HepG2 (cell line): Measurements from ENCODE around the gene EMC9. TPM values are rescaled to one million over a fixed set of nuclear protein-coding genes. Genes with fewer than 3 reads are reported as not detected.

Experiments
- AGO2 ChIP-seq: fragments of 200-400 bp; formaldehyde crosslinking; optimal IDR thresholded peaks from 2 replicates; pipeline ENCODE3; 2017; ENCODE audit warnings: mild to moderate bottlenecking, low read depth, low read length, moderate library complexity
- ARID2 ChIP-seq: sonication (generic); formaldehyde crosslinking; IDR thresholded peaks from 2 replicates; pipeline ENCODE4 v1.8.1; 2022; ENCODE audit warnings: mild to moderate bottlenecking, missing genetic modification reagents, borderline replicate concordance
- BHLHE40 ChIP-seq: IDR thresholded peaks from 2 replicates; pipeline ENCODE4 v1.6.1; 2011; ENCODE audit warnings: low read length, improper control_type of control experiment
- GABPB1 ChIP-seq: IDR thresholded peaks from 2 replicates; pipeline ENCODE4 v1.6.1; 2016; ENCODE audit warnings: mild to moderate bottlenecking, missing genetic modification reagents, moderate library complexity, missing compliant biosample characterization
- HOXA7 ChIP-seq: sonication (generic); formaldehyde crosslinking; IDR thresholded peaks from 2 replicates; pipeline ENCODE4 v1.8.1; 2022; ENCODE audit warnings: mild to moderate bottlenecking, missing genetic modification reagents, moderate library complexity
- KDM4B ChIP-seq: sonication (generic); formaldehyde crosslinking; IDR thresholded peaks from 2 replicates; pipeline ENCODE4 v1.4.0; 2020; ENCODE audit warnings: missing genetic modification reagents
- MAFK ChIP-seq, 2 experiments: IDR thresholded peaks in 1 of 2; conservative IDR thresholded peaks in 1 of 2; 2 replicates each; pipeline ENCODE4 v1.6.1; 2011; ENCODE audit warnings: improper control_type of control experiment in 2 of 2, low read length in 2 of 2
- NAIF1 ChIP-seq: sonication (generic); formaldehyde crosslinking; IDR thresholded peaks from 2 replicates; pipeline ENCODE4 v1.5.0; 2020; ENCODE audit warnings: mild to moderate bottlenecking, missing genetic modification reagents, borderline replicate concordance
- NCOR1 ChIP-seq: fragments of 200-600 bp; sonication (generic); IDR thresholded peaks from 2 replicates; pipeline ENCODE4 v1.7.0; 2017; ENCODE audit warnings: antibody characterized with exemption, low read length, borderline replicate concordance
- NFYC ChIP-seq: IDR thresholded peaks from 2 replicates; pipeline ENCODE4 v1.6.1; 2016; ENCODE audit warnings: missing genetic modification reagents, missing compliant biosample characterization
- SIN3B ChIP-seq: fragments of 150-350 bp; IDR thresholded peaks from 2 replicates; pipeline ENCODE4 v1.6.1; 2014; ENCODE audit warnings: low read length
- TBL1XR1 ChIP-seq: fragments of 150-350 bp; IDR thresholded peaks from 2 replicates; pipeline ENCODE4 v1.6.1; 2014; ENCODE audit warnings: borderline replicate concordance, low read length; ENCODE audit not compliant: partially characterized antibody
- ZNF547 ChIP-seq: sonication (generic); formaldehyde crosslinking; IDR thresholded peaks from 2 replicates; pipeline ENCODE4 v1.5.1; 2020; ENCODE audit warnings: mild to moderate bottlenecking, missing genetic modification reagents
- ZNF720 ChIP-seq: sonication (generic); formaldehyde crosslinking; IDR thresholded peaks from 2 replicates; pipeline ENCODE4 v1.4.0; 2020; ENCODE audit warnings: missing genetic modification reagents
- ZNF724P ChIP-seq: sonication (generic); formaldehyde crosslinking; IDR thresholded peaks from 2 replicates; pipeline ENCODE4 v1.8.0; 2022; ENCODE audit warnings: missing genetic modification reagents, borderline replicate concordance
- ZNF749 ChIP-seq: sonication (generic); formaldehyde crosslinking; IDR thresholded peaks from 2 replicates; pipeline ENCODE4 v1.8.0; 2022; ENCODE audit warnings: mild to moderate bottlenecking, missing genetic modification reagents, moderate library complexity, borderline replicate concordance
- ZNF768 ChIP-seq: sonication (generic); formaldehyde crosslinking; IDR thresholded peaks from 2 replicates; pipeline ENCODE4 v1.4.0; 2020; ENCODE audit warnings: missing genetic modification reagents
- ZSCAN29 ChIP-seq: sonication (generic); formaldehyde crosslinking; conservative IDR thresholded peaks from 2 replicates; pipeline ENCODE4 v1.4.0; 2020; ENCODE audit warnings: mild to moderate bottlenecking, missing genetic modification reagents
- polyA plus RNA-seq, 8 experiments: library from polyadenylated mRNA; depleted of rRNA in 3 of 8; stranded (reverse) in 7 of 8; unstranded in 1 of 8; fragments of >200 nt; fragmentation: Illumina TruSeq in 4 of 8; extraction: Trizol in 4 of 8; gene quantifications; 2 replicates each; pipeline versions ENCODE4 v1.2.1 to v1.2.3, GENCODE V29; 2011 to 2016; ENCODE audit warnings: low read depth in 4 of 8, missing spikeins in 1 of 8, mixed read lengths in 1 of 8; ENCODE audit not compliant: insufficient read depth in 1 of 8
- total RNA-seq, 5 experiments: library from RNA; depleted of rRNA; stranded (reverse); fragments of >200 nt; fragmentation: Illumina TruSeq; extraction: Trizol; gene quantifications; 2 replicates each; pipeline ENCODE4 v1.2.3, GENCODE V29; 2016; ENCODE audit warnings: low read depth in 1 of 5
- TF ChIP-seq, protein P1 (sequence below): sonication (generic); formaldehyde crosslinking; IDR thresholded peaks from 2 replicates; pipeline ENCODE4 v1.4.0; 2020; ENCODE audit warnings: missing genetic modification reagents
- TF ChIP-seq, protein P2 (sequence below): sonication (generic); formaldehyde crosslinking; IDR thresholded peaks from 2 replicates; pipeline ENCODE4 v1.5.0; 2020; ENCODE audit warnings: missing genetic modification reagents
- TF ChIP-seq, protein P3 (sequence below): sonication (generic); formaldehyde crosslinking; IDR thresholded peaks from 2 replicates; pipeline ENCODE4 v1.4.0; 2020; ENCODE audit warnings: missing genetic modification reagents
- TF ChIP-seq, protein P4 (sequence below): sonication (generic); formaldehyde crosslinking; IDR thresholded peaks from 2 replicates; pipeline ENCODE4 v1.8.0; 2022; ENCODE audit warnings: missing genetic modification reagents, mild to moderate bottlenecking, borderline replicate concordance

The EMC9 gene
- total and polyA plus RNA-seq, 2 of the 13 experiments (the other 11 are each of a cell fraction or from before 2014, with no cell fraction given) = 60.5 to 78.7 TPM

DNA sequence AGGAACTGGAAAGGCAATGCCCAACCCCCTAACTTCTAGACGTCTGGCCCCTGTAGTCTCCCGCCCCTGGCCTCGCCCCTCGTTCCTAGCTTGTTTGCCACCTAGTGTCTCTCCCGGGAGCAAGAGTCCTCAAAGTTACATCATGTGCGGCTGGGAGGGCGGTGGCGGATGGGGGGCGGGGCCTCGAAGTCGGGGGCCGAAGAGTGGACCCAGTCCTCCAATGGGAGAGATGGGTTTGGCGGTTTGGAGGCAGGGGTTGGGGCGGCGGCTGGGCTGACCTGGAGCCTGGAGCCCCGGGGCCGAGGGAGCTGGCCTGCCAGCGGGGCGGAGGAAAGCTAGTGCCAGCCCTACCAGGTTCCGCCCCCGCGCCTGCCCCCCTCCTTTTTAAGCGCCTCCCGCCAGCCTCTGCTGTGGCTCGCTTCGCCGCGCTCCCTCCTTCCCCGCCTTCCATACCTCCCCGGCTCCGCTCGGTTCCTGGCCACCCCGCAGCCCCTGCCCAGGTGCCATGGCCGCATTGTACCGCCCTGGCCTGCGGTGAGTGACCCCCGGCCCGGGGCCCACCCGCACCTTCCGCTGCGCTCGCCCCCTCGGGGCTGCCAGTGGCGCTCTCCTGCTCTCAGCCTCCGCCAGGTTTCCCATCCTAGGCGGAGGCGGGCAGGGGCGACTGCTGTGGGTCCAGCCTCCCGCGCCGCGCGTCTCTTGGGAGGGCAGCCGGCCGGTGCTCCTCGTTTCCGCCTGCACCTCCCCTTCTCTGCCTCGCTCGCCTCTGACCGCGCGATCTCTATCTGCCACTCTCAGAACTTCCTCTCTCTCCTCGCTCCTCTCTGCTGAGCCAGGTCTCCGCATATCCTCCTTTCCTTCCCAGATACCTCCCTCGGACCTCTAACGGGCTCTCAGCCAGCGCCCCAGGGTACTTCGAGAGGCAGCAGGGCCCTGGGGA is 47.2 kb downstream of the EMC9 start, which contains the start of gene PCK2 (continued):
- no peak for TF ChIP-seq NAIF1 (CRISPR knock-in tag)
- TF ChIP-seq ARID2 = peak; percentile 100
- TF ChIP-seq, protein P1, sequence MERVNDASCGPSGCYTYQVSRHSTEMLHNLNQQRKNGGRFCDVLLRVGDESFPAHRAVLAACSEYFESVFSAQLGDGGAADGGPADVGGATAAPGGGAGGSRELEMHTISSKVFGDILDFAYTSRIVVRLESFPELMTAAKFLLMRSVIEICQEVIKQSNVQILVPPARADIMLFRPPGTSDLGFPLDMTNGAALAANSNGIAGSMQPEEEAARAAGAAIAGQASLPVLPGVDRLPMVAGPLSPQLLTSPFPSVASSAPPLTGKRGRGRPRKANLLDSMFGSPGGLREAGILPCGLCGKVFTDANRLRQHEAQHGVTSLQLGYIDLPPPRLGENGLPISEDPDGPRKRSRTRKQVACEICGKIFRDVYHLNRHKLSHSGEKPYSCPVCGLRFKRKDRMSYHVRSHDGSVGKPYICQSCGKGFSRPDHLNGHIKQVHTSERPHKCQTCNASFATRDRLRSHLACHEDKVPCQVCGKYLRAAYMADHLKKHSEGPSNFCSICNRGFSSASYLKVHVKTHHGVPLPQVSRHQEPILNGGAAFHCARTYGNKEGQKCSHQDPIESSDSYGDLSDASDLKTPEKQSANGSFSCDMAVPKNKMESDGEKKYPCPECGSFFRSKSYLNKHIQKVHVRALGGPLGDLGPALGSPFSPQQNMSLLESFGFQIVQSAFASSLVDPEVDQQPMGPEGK = peak; percentile 97
- TF ChIP-seq ZNF724P = peak; percentile 99
- no peak for TF ChIP-seq TBL1XR1
- TF ChIP-seq NCOR1 = peak; percentile 88; the same call in 1 of the 2 replicates
- no peak; the same call in 1 of the 2 replicates for TF ChIP-seq ZSCAN29 (CRISPR knock-in tag)
- no peak for TF ChIP-seq MAFK (conservative IDR thresholded peaks at IDR 0.05 in 1 of 2, IDR thresholded peaks at IDR 0.05 in 1 of 2; ENCODE audit: low read length in 2 of 2)
- TF ChIP-seq, protein P2, sequence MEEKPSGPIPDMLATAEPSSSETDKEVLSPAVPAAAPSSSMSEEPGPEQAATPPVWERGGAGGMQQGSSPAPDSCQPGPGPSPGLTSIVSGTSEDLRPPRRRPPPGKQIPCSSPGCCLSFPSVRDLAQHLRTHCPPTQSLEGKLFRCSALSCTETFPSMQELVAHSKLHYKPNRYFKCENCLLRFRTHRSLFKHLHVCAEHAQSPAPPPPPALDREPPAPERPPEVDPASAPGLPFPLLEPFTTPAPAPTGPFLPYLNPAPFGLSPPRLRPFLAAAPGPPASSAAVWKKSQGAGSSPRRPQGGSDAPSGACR (CRISPR knock-in tag) = no peak
- peak; percentile 97 for TF ChIP-seq KDM4B (CRISPR knock-in tag)
- no peak for TF ChIP-seq HOXA7 (CRISPR knock-in tag)
- TF ChIP-seq ZNF768 (CRISPR knock-in tag) = peak; percentile 89
- peak; percentile 91 for TF ChIP-seq GABPB1 (CRISPR knock-in tag)
- peak; percentile 79 for TF ChIP-seq NFYC (CRISPR knock-in tag)
- TF ChIP-seq SIN3B = no peak; the same call in 1 of the 2 replicates
- TF ChIP-seq ZNF720 (CRISPR knock-in tag) = peak; percentile 95; the same call in 1 of the 2 replicates
- no peak; the same call in 1 of the 2 replicates for TF ChIP-seq BHLHE40
- TF ChIP-seq, protein P3, sequence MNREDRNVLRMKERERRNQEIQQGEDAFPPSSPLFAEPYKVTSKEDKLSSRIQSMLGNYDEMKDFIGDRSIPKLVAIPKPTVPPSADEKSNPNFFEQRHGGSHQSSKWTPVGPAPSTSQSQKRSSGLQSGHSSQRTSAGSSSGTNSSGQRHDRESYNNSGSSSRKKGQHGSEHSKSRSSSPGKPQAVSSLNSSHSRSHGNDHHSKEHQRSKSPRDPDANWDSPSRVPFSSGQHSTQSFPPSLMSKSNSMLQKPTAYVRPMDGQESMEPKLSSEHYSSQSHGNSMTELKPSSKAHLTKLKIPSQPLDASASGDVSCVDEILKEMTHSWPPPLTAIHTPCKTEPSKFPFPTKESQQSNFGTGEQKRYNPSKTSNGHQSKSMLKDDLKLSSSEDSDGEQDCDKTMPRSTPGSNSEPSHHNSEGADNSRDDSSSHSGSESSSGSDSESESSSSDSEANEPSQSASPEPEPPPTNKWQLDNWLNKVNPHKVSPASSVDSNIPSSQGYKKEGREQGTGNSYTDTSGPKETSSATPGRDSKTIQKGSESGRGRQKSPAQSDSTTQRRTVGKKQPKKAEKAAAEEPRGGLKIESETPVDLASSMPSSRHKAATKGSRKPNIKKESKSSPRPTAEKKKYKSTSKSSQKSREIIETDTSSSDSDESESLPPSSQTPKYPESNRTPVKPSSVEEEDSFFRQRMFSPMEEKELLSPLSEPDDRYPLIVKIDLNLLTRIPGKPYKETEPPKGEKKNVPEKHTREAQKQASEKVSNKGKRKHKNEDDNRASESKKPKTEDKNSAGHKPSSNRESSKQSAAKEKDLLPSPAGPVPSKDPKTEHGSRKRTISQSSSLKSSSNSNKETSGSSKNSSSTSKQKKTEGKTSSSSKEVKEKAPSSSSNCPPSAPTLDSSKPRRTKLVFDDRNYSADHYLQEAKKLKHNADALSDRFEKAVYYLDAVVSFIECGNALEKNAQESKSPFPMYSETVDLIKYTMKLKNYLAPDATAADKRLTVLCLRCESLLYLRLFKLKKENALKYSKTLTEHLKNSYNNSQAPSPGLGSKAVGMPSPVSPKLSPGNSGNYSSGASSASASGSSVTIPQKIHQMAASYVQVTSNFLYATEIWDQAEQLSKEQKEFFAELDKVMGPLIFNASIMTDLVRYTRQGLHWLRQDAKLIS (CRISPR knock-in tag) = peak; percentile 99
- TF ChIP-seq, protein P4, sequence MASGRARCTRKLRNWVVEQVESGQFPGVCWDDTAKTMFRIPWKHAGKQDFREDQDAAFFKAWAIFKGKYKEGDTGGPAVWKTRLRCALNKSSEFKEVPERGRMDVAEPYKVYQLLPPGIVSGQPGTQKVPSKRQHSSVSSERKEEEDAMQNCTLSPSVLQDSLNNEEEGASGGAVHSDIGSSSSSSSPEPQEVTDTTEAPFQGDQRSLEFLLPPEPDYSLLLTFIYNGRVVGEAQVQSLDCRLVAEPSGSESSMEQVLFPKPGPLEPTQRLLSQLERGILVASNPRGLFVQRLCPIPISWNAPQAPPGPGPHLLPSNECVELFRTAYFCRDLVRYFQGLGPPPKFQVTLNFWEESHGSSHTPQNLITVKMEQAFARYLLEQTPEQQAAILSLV = peak; percentile 94
- TF ChIP-seq ZNF749 = no peak
- peak; percentile 86; the same call in 1 of the 2 replicates for TF ChIP-seq ZNF547 (CRISPR knock-in tag)
- TF ChIP-seq AGO2 = peak; percentile 100
